ENCODE measurements around the gene PLXDC2.
"Not testable (repeated sequence)": the region's sequence is repeated elsewhere in the genome, so short reads cannot be mapped to it uniquely, and the experiment has no call there.

PLXDC2 gene

GRCh38 chr10:19986591-19986990 is 170.4 kb downstream of the PLXDC2 start:
- no peak for DNase-seq

GRCh38 chr10:19987931-19988330 is 171.7 kb downstream of the PLXDC2 start:
- no peak for DNase-seq

GRCh38 chr10:19993714-19994315 is 177.6 kb downstream of the PLXDC2 start:
- DNase-seq, result no peak

GRCh38 chr10:19998482-19998881 is 182.2 kb downstream of the PLXDC2 start:
- no peak for DNase-seq

- no peak for DNase-seq
These were observed 183.2 kb downstream of the PLXDC2 start for GRCh38 chr10:19999431-19999830.

- not testable (repeated sequence) for DNase-seq
These were observed 185.8 kb downstream of the PLXDC2 start for GRCh38 chr10:20002026-20002425.

- no peak for DNase-seq
These were observed 186.4 kb downstream of the PLXDC2 start for GRCh38 chr10:20002657-20003056.

- DNase-seq, result no peak
These were observed 187.9 kb downstream of the PLXDC2 start for GRCh38 chr10:20004087-20004523.

- DNase-seq, result no peak
These were observed 189.4 kb downstream of the PLXDC2 start for GRCh38 chr10:20005638-20006037.

- DNase-seq, result no peak
These were observed 190.1 kb downstream of the PLXDC2 start for GRCh38 chr10:20006169-20006870.

- no peak for DNase-seq
These were observed 191.2 kb downstream of the PLXDC2 start for GRCh38 chr10:20007426-20007825.

- DNase-seq, result no peak
These were observed 197.9 kb downstream of the PLXDC2 start for GRCh38 chr10:20013991-20014750.

GRCh38 chr10:20017961-20018360 is 201.7 kb downstream of the PLXDC2 start:
- no peak for DNase-seq

GRCh38 chr10:20020677-20021076 is 204.4 kb downstream of the PLXDC2 start:
- DNase-seq, result no peak

- no peak for DNase-seq
These were observed 213.3 kb downstream of the PLXDC2 start for GRCh38 chr10:20029523-20029922.

GRCh38 chr10:20033476-20033875 is 217.2 kb downstream of the PLXDC2 start:
- no peak for DNase-seq

- DNase-seq, result no peak
These were observed 218.5 kb downstream of the PLXDC2 start for GRCh38 chr10:20034732-20035131.

- DNase-seq, result no peak
These were observed 223.8 kb downstream of the PLXDC2 start for GRCh38 chr10:20040012-20040411.

GRCh38 chr10:20041931-20042330 is 225.7 kb downstream of the PLXDC2 start:
- DNase-seq, result no peak

GRCh38 chr10:20045100-20045499 is 228.9 kb downstream of the PLXDC2 start:
- not testable (repeated sequence) for DNase-seq

GRCh38 chr10:20048161-20048560 is 231.9 kb downstream of the PLXDC2 start:
- no peak for DNase-seq

GRCh38 chr10:20058135-20058534 is 241.9 kb downstream of the PLXDC2 start:
- DNase-seq, result no peak

GRCh38 chr10:20059084-20059835 is 243.0 kb downstream of the PLXDC2 start:
- no peak for DNase-seq
